Measurements from ENCODE around the gene SEMA4F. TPM values are rescaled to one million over a fixed set of nuclear protein-coding genes. Genes with fewer than 3 reads are reported as not detected.
A peak's percentile ranks its signal among the peaks of the same experiment; 100 is the strongest.

SEMA4F gene
- polyA plus RNA-seq, 2 of the 4 experiments (the other 2 are of a cell fraction), result 8.5 to 9.3 TPM

GRCh38 chr2:74676331-74676730 lies 22.3 kb downstream of the SEMA4F start (continued):
- TF ChIP-seq NPAS2 (CRISPR knock-in tag; IDR thresholded peaks at IDR 0.05; ENCODE audit: borderline replicate concordance), result no peak
- TF ChIP-seq RAD21 (conservative IDR thresholded peaks at IDR 0.05 in 1 of 2, IDR thresholded peaks at IDR 0.05 in 1 of 2), result no peak

GRCh38 chr2:74679615-74680014 lies 25.6 kb downstream of the SEMA4F start:
- TF ChIP-seq POLR2A (IDR thresholded peaks at IDR 0.05; ENCODE audit: low read length), result 0 out of 2 replicates have a peak, but pooled peaks have one; percentile 9
- TF ChIP-seq, protein P1, sequence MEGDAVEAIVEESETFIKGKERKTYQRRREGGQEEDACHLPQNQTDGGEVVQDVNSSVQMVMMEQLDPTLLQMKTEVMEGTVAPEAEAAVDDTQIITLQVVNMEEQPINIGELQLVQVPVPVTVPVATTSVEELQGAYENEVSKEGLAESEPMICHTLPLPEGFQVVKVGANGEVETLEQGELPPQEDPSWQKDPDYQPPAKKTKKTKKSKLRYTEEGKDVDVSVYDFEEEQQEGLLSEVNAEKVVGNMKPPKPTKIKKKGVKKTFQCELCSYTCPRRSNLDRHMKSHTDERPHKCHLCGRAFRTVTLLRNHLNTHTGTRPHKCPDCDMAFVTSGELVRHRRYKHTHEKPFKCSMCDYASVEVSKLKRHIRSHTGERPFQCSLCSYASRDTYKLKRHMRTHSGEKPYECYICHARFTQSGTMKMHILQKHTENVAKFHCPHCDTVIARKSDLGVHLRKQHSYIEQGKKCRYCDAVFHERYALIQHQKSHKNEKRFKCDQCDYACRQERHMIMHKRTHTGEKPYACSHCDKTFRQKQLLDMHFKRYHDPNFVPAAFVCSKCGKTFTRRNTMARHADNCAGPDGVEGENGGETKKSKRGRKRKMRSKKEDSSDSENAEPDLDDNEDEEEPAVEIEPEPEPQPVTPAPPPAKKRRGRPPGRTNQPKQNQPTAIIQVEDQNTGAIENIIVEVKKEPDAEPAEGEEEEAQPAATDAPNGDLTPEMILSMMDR (IDR thresholded peaks at IDR 0.05), result no peak
- Histone ChIP-seq H3K4me3 (no peak overlapping the region), H3K4me1 (no peaks in the 10 kb centered on the region), H3K9me3 (no peaks in the 10 kb centered on the region), H3K4me2 (no peak overlapping the region), H3K27ac (no peak overlapping the region)
- ATAC-seq, result no peak
- no peak for FAIRE-seq
- WGBS (ENCODE audit: missing lambda C conversion rate), result 95% methylated on average over 9 of the region's 15 CpGs
- ChIA-PET POLR2A (no interaction called here), CTCF (interaction anchor here (2.5 kb wide), 1 partner anchor 197 kb away, joined by 14 read pairs; no protein-coding TSS in a partner anchor)
- no peak for DNase-seq (ENCODE audit: low read depth in 1 of 2, low spot score in 1 of 2)

DNA sequence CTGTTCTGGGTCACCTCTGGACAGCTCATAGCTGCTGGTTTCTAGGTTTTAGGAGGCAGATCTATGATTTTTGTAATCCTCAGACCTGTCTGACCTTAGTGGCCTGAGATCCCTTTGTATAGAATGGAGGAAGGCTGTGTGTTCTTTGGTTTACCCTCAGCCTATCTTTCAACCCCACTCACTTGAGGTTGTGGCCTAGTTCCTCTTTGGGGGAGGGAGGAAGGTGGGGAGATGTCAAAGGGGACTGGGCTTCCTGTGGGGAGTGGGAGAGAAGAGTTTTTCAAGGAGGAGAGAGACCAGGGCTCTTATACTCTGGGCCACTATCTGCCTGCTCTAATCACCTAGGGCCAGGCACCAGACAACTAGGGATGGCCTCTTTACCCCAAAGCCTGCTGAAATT lies 28.5 kb downstream of the SEMA4F start:
- TF ChIP-seq MAX (IDR thresholded peaks at IDR 0.05) (no peak), SMC3 (IDR thresholded peaks at IDR 0.05) (no peak), FOSL2 (IDR thresholded peaks at IDR 0.05) (no peak), FOSL2 (CRISPR knock-in tag; IDR thresholded peaks at IDR 0.05) (no peak), RCOR1 (IDR thresholded peaks at IDR 0.05; ENCODE audit: low read depth, low read length) (no peak), SREBF2 (IDR thresholded peaks at IDR 0.05) (no peak), CEBPB (IDR thresholded peaks at IDR 0.05) (no peak), MAFK (IDR thresholded peaks at IDR 0.05; ENCODE audit: partially characterized antibody) (no peak), JUN (IDR thresholded peaks at IDR 0.05) (no peak), ZC3H11A (IDR thresholded peaks at IDR 0.05) (no peak), MAZ (IDR thresholded peaks at IDR 0.05; ENCODE audit: borderline replicate concordance, low read depth, low read length) (no peak)
- TF ChIP-seq, protein P2, sequence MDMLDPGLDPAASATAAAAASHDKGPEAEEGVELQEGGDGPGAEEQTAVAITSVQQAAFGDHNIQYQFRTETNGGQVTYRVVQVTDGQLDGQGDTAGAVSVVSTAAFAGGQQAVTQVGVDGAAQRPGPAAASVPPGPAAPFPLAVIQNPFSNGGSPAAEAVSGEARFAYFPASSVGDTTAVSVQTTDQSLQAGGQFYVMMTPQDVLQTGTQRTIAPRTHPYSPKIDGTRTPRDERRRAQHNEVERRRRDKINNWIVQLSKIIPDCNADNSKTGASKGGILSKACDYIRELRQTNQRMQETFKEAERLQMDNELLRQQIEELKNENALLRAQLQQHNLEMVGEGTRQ (IDR thresholded peaks at IDR 0.05), result no peak
- Histone ChIP-seq H3K27ac (no peak overlapping the region), H3K4me1 (no peaks in the 10 kb centered on the region), H3K4me3 (no peak overlapping the region), H3K4me2 (no peak overlapping the region), H3K9me3 (no peaks in the 10 kb centered on the region)
- no peak for ATAC-seq
- FAIRE-seq, result no peak
- ChIA-PET CTCF (interaction anchor here (3.3 kb wide), 1 partner anchor 194 kb away, joined by 17 read pairs; no protein-coding TSS in a partner anchor), POLR2A (no interaction called here)
- DNase-seq (ENCODE audit: low read depth in 1 of 2, low spot score in 1 of 2), result no peak

DNA sequence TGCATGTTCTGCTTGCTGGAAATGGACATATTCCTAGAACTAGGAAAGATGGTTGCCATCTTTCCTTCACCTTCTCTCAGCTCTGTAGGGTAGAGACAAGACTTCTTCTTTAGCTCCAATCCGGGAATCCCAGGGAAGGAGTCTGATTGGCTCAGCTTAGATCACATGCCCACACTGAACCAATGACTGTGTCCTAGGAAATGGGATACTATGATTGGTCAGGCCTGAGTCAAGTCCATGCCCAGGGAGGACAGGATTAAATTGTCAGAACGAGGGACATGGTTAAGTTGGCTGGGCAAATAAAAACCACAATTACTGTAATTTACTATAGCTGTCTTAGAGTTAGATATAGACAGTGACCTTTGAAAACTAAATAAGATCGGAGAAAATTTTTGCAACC lies 31.4 kb downstream of the SEMA4F start:
- H3K4me3 ChIP-seq, result no peak overlapping the region
- no peaks in the 10 kb centered on the region for H3K9me3 ChIP-seq
- CTCF ChIA-PET, result interaction anchor here (1.0 to 3.3 kb wide), 3 partner anchors 180 to 233 kb away, joined by 3 to 17 read pairs (median 3); no protein-coding TSS in a partner anchor

More for the DNA sequence above, 31.4 kb downstream of the SEMA4F start:
- H3K4me2 ChIP-seq, result no peak overlapping the region
- WGBS (ENCODE audit: missing lambda C conversion rate), result 63% methylated on average over 3 of the region's 3 CpGs
- no peak for TF ChIP-seq HEYL (CRISPR knock-in tag; IDR thresholded peaks at IDR 0.05)
- TF ChIP-seq, protein P2 (IDR thresholded peaks at IDR 0.05), result peak; percentile 50; the same call in 1 of the 2 replicates
- H3K4me1 ChIP-seq, result no peaks in the 10 kb centered on the region
- no peak overlapping the region for H3K27ac ChIP-seq
- no peak for FAIRE-seq
- peak in 1 of 2 experiments; percentile 39; a peak in 2 of 6 replicates for ATAC-seq
- POLR2A ChIA-PET, result no interaction called here
- DNase-seq (ENCODE audit: low read depth in 1 of 2, low spot score in 1 of 2), result no peak
